Endothelial cell (in vitro differentiated cells): Measurements from ENCODE around the gene CDC42EP3. TPM values are rescaled to one million over a fixed set of nuclear protein-coding genes. Genes with fewer than 3 reads are reported as not detected.

Source experiments
- DNase-seq: peaks from one replicate; pipeline ENCODE4 v3.0.0; 2021; ENCODE audit warnings: low spot score
- H3K27ac Mint-ChIP-seq: one replicate; pipeline ENCODE4 v1.8.0; 2021; ENCODE audit warnings: mixed read lengths, inconsistent platforms; ENCODE audit not compliant: unreplicated experiment
- H3K27me3 Mint-ChIP-seq: one replicate; pipeline ENCODE4 v1.8.0; 2021; ENCODE audit warnings: mild to moderate bottlenecking, moderate library complexity, mixed read lengths, inconsistent platforms; ENCODE audit not compliant: unreplicated experiment
- H3K36me3 Mint-ChIP-seq: one replicate; pipeline ENCODE4 v1.8.0; 2021; ENCODE audit warnings: mild to moderate bottlenecking, low read depth, mixed read lengths, inconsistent platforms; ENCODE audit not compliant: unreplicated experiment
- H3K4me1 Mint-ChIP-seq: one replicate; pipeline ENCODE4 v1.8.0; 2021; ENCODE audit warnings: mild to moderate bottlenecking, mixed read lengths, inconsistent platforms; ENCODE audit not compliant: unreplicated experiment
- H3K4me3 Mint-ChIP-seq: one replicate; pipeline ENCODE4 v1.8.0; 2021; ENCODE audit warnings: mild to moderate bottlenecking, mixed read lengths, inconsistent platforms; ENCODE audit not compliant: unreplicated experiment
- H3K9me3 Mint-ChIP-seq: one replicate; pipeline ENCODE4 v1.8.0; 2021; ENCODE audit warnings: mixed read lengths, inconsistent platforms; ENCODE audit not compliant: unreplicated experiment
- total RNA-seq: library from RNA; stranded (reverse); fragmentation: NEBNext Ultra II Directional; extraction: Animal tissue kit (Norgen Biotek cat#: 25700); gene quantifications from one replicate; pipeline ENCODE4 v1.2.1, GENCODE V29; 2021; ENCODE audit not compliant: unreplicated experiment
- TF ChIP-seq, protein P1 (sequence below): fragments of 200-600 bp; sonication (generic); IDR thresholded peaks from one replicate; pipeline ENCODE4 v1.5.0; 2021; ENCODE audit warnings: antibody characterized with exemption; ENCODE audit not compliant: unreplicated experiment

The CDC42EP3 gene
- total RNA-seq, 1 donor from 2014 or later: 53.1 TPM

DNA sequence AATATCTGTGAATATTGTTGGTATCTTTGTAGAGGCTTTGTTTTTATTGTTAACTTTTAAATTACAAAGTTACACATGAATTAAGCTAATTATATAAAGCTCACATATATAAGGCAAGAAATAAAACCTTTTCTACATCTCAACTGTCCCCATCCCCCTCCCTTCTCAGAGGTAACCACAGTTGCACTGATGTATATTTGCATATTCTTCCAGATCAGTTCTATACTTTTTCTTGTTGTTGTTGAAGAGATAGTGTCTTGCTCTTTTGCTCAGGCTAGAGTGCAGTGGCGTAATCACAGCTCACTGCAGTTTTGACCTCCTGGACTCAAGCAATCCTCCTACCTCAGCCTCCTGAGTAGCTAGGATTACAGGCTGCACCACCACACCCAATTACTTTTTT is 36.0 kb upstream of the CDC42EP3 start:
- no peak overlapping the region for H3K27ac Mint-ChIP-seq
- no peaks in the 10 kb centered on the region for H3K36me3 Mint-ChIP-seq
- DNase-seq: no peak
- H3K4me1 Mint-ChIP-seq: peaks cover 18% of the 10 kb centered on the region
- TF ChIP-seq, protein P1, sequence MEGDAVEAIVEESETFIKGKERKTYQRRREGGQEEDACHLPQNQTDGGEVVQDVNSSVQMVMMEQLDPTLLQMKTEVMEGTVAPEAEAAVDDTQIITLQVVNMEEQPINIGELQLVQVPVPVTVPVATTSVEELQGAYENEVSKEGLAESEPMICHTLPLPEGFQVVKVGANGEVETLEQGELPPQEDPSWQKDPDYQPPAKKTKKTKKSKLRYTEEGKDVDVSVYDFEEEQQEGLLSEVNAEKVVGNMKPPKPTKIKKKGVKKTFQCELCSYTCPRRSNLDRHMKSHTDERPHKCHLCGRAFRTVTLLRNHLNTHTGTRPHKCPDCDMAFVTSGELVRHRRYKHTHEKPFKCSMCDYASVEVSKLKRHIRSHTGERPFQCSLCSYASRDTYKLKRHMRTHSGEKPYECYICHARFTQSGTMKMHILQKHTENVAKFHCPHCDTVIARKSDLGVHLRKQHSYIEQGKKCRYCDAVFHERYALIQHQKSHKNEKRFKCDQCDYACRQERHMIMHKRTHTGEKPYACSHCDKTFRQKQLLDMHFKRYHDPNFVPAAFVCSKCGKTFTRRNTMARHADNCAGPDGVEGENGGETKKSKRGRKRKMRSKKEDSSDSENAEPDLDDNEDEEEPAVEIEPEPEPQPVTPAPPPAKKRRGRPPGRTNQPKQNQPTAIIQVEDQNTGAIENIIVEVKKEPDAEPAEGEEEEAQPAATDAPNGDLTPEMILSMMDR: no peak
- H3K27me3 Mint-ChIP-seq: no peaks in the 10 kb centered on the region
- no peaks in the 10 kb centered on the region for H3K9me3 Mint-ChIP-seq
- H3K4me3 Mint-ChIP-seq: no peak overlapping the region

DNA sequence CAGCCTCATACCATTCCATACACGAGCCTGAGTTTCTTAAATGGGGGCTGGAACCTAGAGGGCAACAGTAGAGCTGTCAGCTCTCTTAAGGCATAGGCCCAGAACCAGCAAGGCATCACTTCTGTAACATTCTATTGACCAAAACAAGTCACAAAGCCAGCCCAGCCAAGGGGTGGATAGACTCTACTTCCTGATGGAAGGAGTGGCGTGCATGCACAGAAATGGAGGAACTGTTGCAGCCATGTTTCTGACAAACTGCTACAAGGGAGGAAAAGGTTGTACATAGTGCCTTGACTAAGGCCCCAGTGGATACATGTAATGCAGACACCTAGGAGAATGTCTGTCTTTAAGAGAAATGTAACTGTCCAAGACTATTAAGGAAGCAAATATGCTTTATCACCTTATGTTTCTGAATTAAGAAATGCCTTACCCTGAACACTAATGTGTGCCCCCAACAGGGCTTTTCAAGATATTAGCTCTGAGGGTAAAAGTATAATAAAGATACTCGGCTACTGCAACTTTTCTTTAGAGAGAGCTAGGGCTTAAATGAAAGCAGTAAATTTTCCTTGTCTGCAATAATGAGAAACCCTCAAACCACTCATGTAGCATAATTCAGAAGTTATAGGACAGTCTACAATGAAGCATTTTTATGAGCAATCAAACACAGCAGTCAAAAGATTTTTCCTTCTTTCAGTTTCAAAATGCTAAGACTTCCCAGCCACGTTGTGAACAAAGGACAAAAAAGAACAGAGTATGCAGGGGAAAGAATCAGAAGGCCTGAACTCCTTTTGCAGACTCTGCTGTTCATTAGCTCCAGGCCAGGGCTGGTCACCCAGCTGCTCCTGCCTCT is 35.1 kb upstream of the CDC42EP3 start:
- Mint-ChIP-seq H3K27ac (no peak overlapping the region), H3K4me1 (peaks cover 18% of the 10 kb centered on the region), H3K36me3 (no peaks in the 10 kb centered on the region), H3K27me3 (no peaks in the 10 kb centered on the region), H3K4me3 (no peak overlapping the region), H3K9me3 (no peaks in the 10 kb centered on the region)
- DNase-seq: no peak
- TF ChIP-seq, protein P1: no peak

DNA sequence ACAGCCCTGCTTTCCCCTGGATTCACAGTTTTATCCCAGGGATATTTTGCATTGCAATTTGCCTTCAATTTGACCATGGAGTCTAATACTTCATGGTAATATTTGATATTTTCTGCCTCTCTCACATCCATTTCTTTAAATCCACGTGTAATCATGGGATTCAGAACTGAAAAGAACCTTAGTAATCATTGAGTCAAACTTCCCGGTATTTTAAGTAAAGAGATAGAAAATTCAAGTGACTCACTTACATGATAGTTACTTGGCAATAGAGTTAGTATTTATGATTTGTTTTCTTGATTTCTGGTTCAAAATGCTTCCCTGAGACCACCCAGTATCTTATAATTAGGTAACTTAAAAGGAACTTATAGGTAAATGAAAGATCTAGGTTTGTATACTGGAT is 33.7 kb upstream of the CDC42EP3 start:
- no peak overlapping the region for H3K4me3 Mint-ChIP-seq
- TF ChIP-seq, protein P1: no peak
- no peaks in the 10 kb centered on the region for H3K9me3 Mint-ChIP-seq
- DNase-seq: no peak
- peaks cover 8% of the 10 kb centered on the region for H3K4me1 Mint-ChIP-seq
- H3K27ac Mint-ChIP-seq: no peak overlapping the region
- no peaks in the 10 kb centered on the region for H3K36me3 Mint-ChIP-seq
- H3K27me3 Mint-ChIP-seq: no peaks in the 10 kb centered on the region

DNA sequence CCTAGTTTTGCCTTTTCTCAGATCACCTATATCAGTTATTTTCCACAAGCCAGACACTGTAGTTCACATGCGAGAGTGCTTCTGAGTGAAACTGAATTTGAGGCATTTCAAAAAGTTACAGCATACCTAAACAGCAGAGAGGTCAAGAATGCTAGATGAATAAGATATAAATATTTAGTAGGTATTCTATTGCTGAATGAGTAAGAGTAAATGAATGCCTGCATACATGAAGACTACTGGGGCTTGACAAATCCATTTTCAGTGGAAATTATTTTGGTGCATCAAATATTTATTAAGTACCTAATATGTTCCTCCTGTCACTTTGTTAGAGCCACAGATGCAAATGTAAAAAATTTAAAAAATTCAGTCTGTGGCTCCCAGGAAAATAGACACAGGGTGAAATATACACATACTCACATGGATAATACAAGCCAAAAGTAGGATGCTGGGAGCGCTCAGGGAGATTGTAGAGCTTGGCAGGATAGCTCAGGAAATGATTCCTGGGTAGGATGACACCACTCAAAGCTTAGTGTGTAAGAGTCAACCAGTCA is 27.6 kb upstream of the CDC42EP3 start:
- Mint-ChIP-seq H3K27me3 (peaks cover 1% of the 10 kb centered on the region), H3K9me3 (no peaks in the 10 kb centered on the region), H3K27ac (no peak overlapping the region), H3K4me3 (no peak overlapping the region), H3K36me3 (no peaks in the 10 kb centered on the region), H3K4me1 (peaks cover 8% of the 10 kb centered on the region)
- DNase-seq: no peak
- TF ChIP-seq, protein P1: no peak

DNA sequence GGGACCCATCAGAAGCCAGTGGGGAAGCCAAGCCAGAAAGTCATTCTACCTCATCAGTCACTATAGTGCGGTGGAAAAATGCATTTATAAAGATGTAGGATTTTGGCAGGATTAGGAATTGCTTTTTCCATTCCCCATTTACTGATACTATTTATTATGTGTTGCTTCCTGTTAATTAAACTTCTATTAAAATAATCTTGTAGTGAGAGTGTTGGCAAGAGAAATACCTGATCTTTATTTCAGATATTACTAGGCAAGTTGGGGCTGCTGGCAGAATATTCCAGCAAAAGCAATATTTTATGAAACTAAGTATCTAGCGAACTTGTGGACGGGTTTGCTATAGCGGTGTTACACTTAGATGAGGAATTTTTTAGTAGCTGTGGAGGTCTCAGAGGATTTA is 23.9 kb upstream of the CDC42EP3 start:
- no peak overlapping the region for H3K4me3 Mint-ChIP-seq
- no peak for DNase-seq

More for the DNA sequence above, 23.9 kb upstream of the CDC42EP3 start:
- no peaks in the 10 kb centered on the region for H3K9me3 Mint-ChIP-seq
- H3K27ac Mint-ChIP-seq: no peak overlapping the region
- peaks cover 8% of the 10 kb centered on the region for H3K4me1 Mint-ChIP-seq
- peaks cover 3% of the 10 kb centered on the region for H3K27me3 Mint-ChIP-seq
- TF ChIP-seq, protein P1: no peak
- no peaks in the 10 kb centered on the region for H3K36me3 Mint-ChIP-seq
